Epithelial cell of esophagus (primary cell): Measurements from ENCODE around the gene PCDHGA8.
"Not testable (repeated sequence)": the region's sequence is repeated elsewhere in the genome, so short reads cannot be mapped to it uniquely, and the experiment has no call there.

Experiments
- DNase-seq: peaks from one replicate; pipeline ENCODE4 v3.0.0; 2010; ENCODE audit warnings: low read depth
- H3K4me3 ChIP-seq: 2 replicates; pipeline ENCODE4 v1.5.1; 2011; ENCODE audit warnings: mild to moderate bottlenecking, low read length, control low read depth
- TF ChIP-seq, protein P1 (sequence below): IDR thresholded peaks from 2 replicates; pipeline ENCODE4 v1.5.1; 2011; ENCODE audit warnings: low read depth, mild to moderate bottlenecking, low read length, control low read depth, inconsistent platforms; ENCODE audit not compliant: insufficient read depth; ENCODE audit errors: missing control alignments

PCDHGA8 gene

DNA sequence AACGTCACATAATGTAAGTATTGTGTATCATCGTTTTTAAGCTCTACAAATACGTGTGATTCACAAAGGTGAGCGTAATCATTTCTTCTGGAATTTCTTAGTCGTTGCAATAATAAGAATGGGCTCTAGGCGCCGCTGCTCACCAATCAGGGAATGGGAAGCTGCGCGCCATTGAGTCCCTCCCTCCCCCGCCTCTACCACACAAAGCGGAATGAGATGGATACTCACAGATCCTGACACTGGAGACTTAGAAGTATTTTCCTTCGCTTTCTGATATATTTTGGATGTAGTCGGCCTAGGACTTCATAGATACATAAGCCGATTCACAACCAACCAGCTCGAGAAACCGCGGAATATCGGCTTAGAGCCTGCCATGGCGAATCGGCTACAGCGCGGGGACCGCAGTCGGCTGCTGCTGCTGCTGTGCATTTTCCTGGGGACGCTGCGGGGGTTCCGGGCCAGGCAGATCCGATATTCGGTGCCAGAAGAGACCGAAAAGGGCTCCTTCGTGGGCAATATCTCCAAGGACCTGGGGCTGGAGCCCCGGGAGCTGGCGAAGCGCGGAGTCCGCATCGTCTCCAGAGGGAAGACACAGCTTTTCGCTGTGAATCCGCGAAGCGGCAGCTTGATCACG, 28.5 kb downstream of the PCDHGA8 start, which contains the start of gene PCDHGA11:
PCDHGA11 (plus strand) TSS at position 197 of the 634 bp plus-strand sequence; CDS start at position 374, 177 bp downstream.
- peak within 1 kb of the TSS; percentile 45 for H3K4me3 ChIP-seq
- peak; percentile 73 for DNase-seq
- TF ChIP-seq, protein P1, sequence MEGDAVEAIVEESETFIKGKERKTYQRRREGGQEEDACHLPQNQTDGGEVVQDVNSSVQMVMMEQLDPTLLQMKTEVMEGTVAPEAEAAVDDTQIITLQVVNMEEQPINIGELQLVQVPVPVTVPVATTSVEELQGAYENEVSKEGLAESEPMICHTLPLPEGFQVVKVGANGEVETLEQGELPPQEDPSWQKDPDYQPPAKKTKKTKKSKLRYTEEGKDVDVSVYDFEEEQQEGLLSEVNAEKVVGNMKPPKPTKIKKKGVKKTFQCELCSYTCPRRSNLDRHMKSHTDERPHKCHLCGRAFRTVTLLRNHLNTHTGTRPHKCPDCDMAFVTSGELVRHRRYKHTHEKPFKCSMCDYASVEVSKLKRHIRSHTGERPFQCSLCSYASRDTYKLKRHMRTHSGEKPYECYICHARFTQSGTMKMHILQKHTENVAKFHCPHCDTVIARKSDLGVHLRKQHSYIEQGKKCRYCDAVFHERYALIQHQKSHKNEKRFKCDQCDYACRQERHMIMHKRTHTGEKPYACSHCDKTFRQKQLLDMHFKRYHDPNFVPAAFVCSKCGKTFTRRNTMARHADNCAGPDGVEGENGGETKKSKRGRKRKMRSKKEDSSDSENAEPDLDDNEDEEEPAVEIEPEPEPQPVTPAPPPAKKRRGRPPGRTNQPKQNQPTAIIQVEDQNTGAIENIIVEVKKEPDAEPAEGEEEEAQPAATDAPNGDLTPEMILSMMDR = peak; percentile 60

- DNase-seq = no peak
- H3K4me3 ChIP-seq = peak overlapping the region; percentile 45
- TF ChIP-seq, protein P1 = no peak
Measured at GRCh38 chr5:141421489-141421855, 29.0 kb downstream of the PCDHGA8 start.

GRCh38 chr5:141422742-141423291, 30.4 kb downstream of the PCDHGA8 start:
- no peak for DNase-seq
- TF ChIP-seq, protein P1 = no peak
- no peak overlapping the region for H3K4me3 ChIP-seq

DNA sequence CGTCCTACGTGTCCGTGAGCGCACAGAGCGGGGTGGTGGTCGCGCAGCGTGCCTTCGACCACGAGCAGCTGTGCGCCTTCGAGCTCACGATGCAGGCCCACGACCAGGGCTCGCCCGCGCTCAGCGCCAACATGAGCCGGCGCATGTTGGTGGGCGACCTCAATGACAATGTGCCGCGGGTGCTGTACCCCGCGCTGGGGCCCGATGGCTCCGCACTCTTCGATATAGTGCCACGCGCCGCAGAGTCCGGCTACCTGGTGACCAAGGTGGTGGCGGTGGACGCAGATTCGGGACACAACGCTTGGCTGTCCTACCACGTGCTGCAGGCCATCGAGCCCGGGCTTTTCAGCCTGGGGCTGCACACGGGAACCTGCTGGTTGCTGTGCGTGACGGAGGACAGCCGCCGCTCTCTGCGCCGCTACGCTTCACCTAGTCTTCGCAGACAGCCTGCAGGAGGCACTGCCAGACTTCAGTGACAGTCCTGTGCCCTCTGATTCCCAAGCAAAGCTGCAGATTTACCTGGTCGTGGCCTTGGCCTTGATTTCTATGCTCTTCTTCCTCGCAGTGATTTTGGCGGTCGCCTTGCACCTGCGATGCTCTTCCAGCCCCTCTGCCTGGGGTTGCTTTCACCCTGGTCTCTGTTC, 35.5 kb downstream of the PCDHGA8 start:
- TF ChIP-seq, protein P1 = no peak
- no peak overlapping the region for H3K4me3 ChIP-seq
- no peak for DNase-seq

DNA sequence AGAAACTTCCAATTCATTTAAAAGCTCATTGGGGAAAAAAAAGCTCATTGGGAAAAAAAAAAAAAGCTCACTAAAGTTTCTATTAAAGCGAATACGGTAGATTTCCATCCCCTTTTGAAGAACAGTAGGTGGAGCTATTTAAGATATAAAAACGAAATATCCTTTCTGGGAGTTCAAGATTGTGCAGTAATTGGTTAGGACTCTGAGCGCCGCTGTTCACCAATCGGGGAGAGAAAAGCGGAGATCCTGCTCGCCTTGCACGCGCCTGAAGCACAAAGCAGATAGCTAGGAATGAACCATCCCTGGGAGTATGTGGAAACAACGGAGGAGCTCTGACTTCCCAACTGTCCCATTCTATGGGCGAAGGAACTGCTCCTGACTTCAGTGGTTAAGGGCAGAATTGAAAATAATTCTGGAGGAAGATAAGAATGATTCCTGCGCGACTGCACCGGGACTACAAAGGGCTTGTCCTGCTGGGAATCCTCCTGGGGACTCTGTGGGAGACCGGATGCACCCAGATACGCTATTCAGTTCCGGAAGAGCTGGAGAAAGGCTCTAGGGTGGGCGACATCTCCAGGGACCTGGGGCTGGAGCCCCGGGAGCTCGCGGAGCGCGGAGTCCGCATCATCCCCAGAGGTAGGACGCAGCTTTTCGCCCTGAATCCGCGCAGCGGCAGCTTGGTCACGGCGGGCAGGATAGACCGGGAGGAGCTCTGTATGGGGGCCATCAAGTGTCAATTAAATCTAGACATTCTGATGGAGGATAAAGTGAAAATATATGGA, 38.1 kb downstream of the PCDHGA8 start, which contains the start of gene PCDHGA12:
PCDHGA12 (plus strand) TSS at position 176 of the 782 bp plus-strand sequence; CDS start at position 429, 253 bp downstream.
- DNase-seq = peak; percentile 77
- TF ChIP-seq, protein P1 = peak; percentile 65
- H3K4me3 ChIP-seq = peak within 1 kb of the TSS; percentile 37

GRCh38 chr5:141431286-141431685, 38.9 kb downstream of the PCDHGA8 start:
- DNase-seq = no peak
- TF ChIP-seq, protein P1 = no peak
- peak overlapping the region; percentile 37 for H3K4me3 ChIP-seq

DNA sequence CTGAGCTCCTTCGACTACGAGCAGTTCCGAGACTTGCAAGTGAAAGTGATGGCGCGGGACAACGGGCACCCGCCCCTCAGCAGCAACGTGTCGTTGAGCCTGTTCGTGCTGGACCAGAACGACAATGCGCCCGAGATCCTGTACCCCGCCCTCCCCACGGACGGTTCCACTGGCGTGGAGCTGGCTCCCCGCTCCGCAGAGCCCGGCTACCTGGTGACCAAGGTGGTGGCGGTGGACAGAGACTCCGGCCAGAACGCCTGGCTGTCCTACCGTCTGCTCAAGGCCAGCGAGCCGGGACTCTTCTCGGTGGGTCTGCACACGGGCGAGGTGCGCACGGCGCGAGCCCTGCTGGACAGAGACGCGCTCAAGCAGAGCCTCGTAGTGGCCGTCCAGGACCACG, 39.9 kb downstream of the PCDHGA8 start:
- DNase-seq, H3K4me3 ChIP-seq: not testable (repeated sequence)

DNA sequence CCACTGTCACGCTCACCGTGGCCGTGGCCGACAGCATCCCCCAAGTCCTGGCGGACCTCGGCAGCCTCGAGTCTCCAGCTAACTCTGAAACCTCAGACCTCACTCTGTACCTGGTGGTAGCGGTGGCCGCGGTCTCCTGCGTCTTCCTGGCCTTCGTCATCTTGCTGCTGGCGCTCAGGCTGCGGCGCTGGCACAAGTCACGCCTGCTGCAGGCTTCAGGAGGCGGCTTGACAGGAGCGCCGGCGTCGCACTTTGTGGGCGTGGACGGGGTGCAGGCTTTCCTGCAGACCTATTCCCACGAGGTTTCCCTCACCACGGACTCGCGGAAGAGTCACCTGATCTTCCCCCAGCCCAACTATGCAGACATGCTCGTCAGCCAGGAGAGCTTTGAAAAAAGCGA, 40.3 kb downstream of the PCDHGA8 start:
- H3K4me3 ChIP-seq, DNase-seq: not testable (repeated sequence)
